Activated CD8-positive, alpha-beta T cell treated with anti-CD3 and anti-CD28 coated beads for 36 hours (primary cell): ENCODE results near the gene SLC51B. TPM values are rescaled to one million over a fixed set of nuclear protein-coding genes. Genes with fewer than 3 reads are reported as not detected.

ENCODE experiments used
- ATAC-seq: fragments of 200-7000 bp; cut with Tn5 transposase; one replicate; pipeline ENCODE4 v1.10.0; 2021; ENCODE audit warnings: mild to moderate bottlenecking, moderate library complexity
- CTCF ChIA-PET: fragments of 350-600 bp; sonication (Branson Sonifier 250); formaldehyde crosslinking; loops from one replicate; lab custom pipeline; 2021; ENCODE audit warnings: antibody characterized with exemption; lab: Charles Lee
- POLR2A ChIA-PET: fragments of 350-600 bp; sonication (Branson Sonifier 250); formaldehyde crosslinking; loops from one replicate; lab custom pipeline; 2021; ENCODE audit warnings: antibody characterized with exemption; lab: Charles Lee
- DNase-seq: peaks from one replicate; pipeline ENCODE4 v3.0.0-alpha.2; 2020
- H3K27ac Mint-ChIP-seq: one replicate; pipeline ENCODE4 v1.8.0; 2021; ENCODE audit warnings: mild to moderate bottlenecking, mixed read lengths
- H3K27me3 Mint-ChIP-seq: one replicate; pipeline ENCODE4 v1.8.0; 2021; ENCODE audit warnings: mixed read lengths
- H3K36me3 Mint-ChIP-seq: one replicate; pipeline ENCODE4 v1.8.0; 2021; ENCODE audit warnings: low read depth, mixed read lengths
- H3K4me1 Mint-ChIP-seq: one replicate; pipeline ENCODE4 v1.8.0; 2021; ENCODE audit warnings: low read depth, mixed read lengths
- H3K4me3 Mint-ChIP-seq: one replicate; pipeline ENCODE4 v1.8.0; 2021; ENCODE audit warnings: mild to moderate bottlenecking, moderate library complexity, mixed read lengths
- H3K9me3 Mint-ChIP-seq: one replicate; pipeline ENCODE4 v1.8.0; 2021; ENCODE audit warnings: mixed read lengths
- CTCF ChIP-seq: fragments of 200-600 bp; IDR thresholded peaks from one replicate; pipeline ENCODE4 v1.8.0; 2022; ENCODE audit warnings: antibody characterized with exemption, mild to moderate bottlenecking
- intact Hi-C: fragments of 100-400 bp; cut with micrococcal nuclease; formaldehyde crosslinking; loops from one replicate; pipeline ENCODE4 v1.10.0; 2022
- total RNA-seq, 2 experiments: library from RNA; stranded (reverse); gene quantifications; one replicate each; pipeline ENCODE4 v1.2.3, GENCODE V29; 2021

The SLC51B gene
- total RNA-seq, 2 experiments from 2014 or later, result not detected

- ChIA-PET CTCF (interaction anchor here (1.2 to 1.7 kb wide), 4 partner anchors 11 to 61 kb away, joined by 3 to 6 read pairs (median 4); no protein-coding TSS in a partner anchor), POLR2A (no interaction called here)
- peaks cover 39% of the 10 kb centered on the region for H3K27me3 Mint-ChIP-seq
- ATAC-seq (no peak), DNase-seq (no peak)
- no peaks in the 10 kb centered on the region for H3K9me3 Mint-ChIP-seq
- no peak for TF ChIP-seq CTCF
- H3K27ac Mint-ChIP-seq, result no peak overlapping the region
- H3K36me3 Mint-ChIP-seq, result no peaks in the 10 kb centered on the region
- H3K4me3 Mint-ChIP-seq, result no peak overlapping the region
- peaks cover 21% of the 10 kb centered on the region for H3K4me1 Mint-ChIP-seq
- intact Hi-C loops, result no loop called here
These were observed 36.1 kb downstream of the SLC51B start for GRCh38 chr15:65081270-65081669.

- intact Hi-C loops, result no loop called here
- DNase-seq (peak; percentile 72), ATAC-seq (peak; percentile 77)
- peaks cover 37% of the 10 kb centered on the region for H3K27me3 Mint-ChIP-seq
- ChIA-PET POLR2A (no interaction called here), CTCF (interaction anchor here (1.2 to 1.7 kb wide), 4 partner anchors 12 to 62 kb away, joined by 3 to 6 read pairs (median 4); no protein-coding TSS in a partner anchor)
- TF ChIP-seq CTCF, result no peak
- no peaks in the 10 kb centered on the region for H3K9me3 Mint-ChIP-seq
- no peaks in the 10 kb centered on the region for H3K36me3 Mint-ChIP-seq
- no peak overlapping the region for H3K27ac Mint-ChIP-seq
- peaks cover 21% of the 10 kb centered on the region for H3K4me1 Mint-ChIP-seq
- no peak overlapping the region for H3K4me3 Mint-ChIP-seq
These were observed 36.6 kb downstream of the SLC51B start for GRCh38 chr15:65081758-65082157.

GRCh38 chr15:65082303-65082953 is 37.2 kb downstream of the SLC51B start:
- H3K9me3 Mint-ChIP-seq, result no peaks in the 10 kb centered on the region

GRCh38 chr15:65083262-65083701 is 38.1 kb downstream of the SLC51B start:
- ChIA-PET POLR2A (no interaction called here), CTCF (interaction anchor here (1.2 to 1.3 kb wide), 3 partner anchors 15 to 28 kb away, joined by 3 read pairs; partner anchors contain the start of gene RASL12)
- DNase-seq (no peak), ATAC-seq (no peak)
- Mint-ChIP-seq H3K4me1 (peaks cover 18% of the 10 kb centered on the region), H3K36me3 (no peaks in the 10 kb centered on the region), H3K4me3 (no peak overlapping the region), H3K27ac (no peak overlapping the region), H3K9me3 (no peaks in the 10 kb centered on the region), H3K27me3 (peaks cover 29% of the 10 kb centered on the region)
- intact Hi-C loops, result no loop called here
- no peak for TF ChIP-seq CTCF

More at GRCh38 chr15:65082303-65082953, 37.2 kb downstream of the SLC51B start:
- Mint-ChIP-seq H3K27ac (peak overlapping the region; percentile 51), H3K4me3 (peak overlapping the region; percentile 13), H3K27me3 (peaks cover 37% of the 10 kb centered on the region), H3K4me1 (peaks cover 21% of the 10 kb centered on the region), H3K36me3 (no peaks in the 10 kb centered on the region)
- peak; percentile 58 for DNase-seq
- intact Hi-C loops, result no loop called here
- peak; percentile 72 for ATAC-seq
- no peak for TF ChIP-seq CTCF
- POLR2A ChIA-PET, result no interaction called here
- CTCF ChIA-PET, result interaction anchor here (1.2 to 1.3 kb wide), 3 partner anchors 15 to 28 kb away, joined by 3 read pairs; partner anchors contain the start of gene RASL12
